ENCODE results near the gene DRC7. TPM values are rescaled to one million over a fixed set of nuclear protein-coding genes. Genes with fewer than 3 reads are reported as not detected.

DRC7 gene
- not detected in 2 replicates for total RNA-seq (2014; rRNA removed; shearing (Covaris generic))
- not detected in 2 replicates for polyA plus RNA-seq (2016; fragmentation: Nextera tagmentation; extraction: Ambion mirVana)

GRCh38 chr16:57694725-57695679 is at the start of gene DRC7:
Gene DRC7, plus strand, starts transcription at chr16:57694806. Its CDS starts 3,144 bp downstream, at chr16:57697950.
- Histone ChIP-seq H4K20me1 (ENCODE audit: insufficient read depth) (no peaks in the 10 kb centered on the region), H3K4me3 (no peak within 1 kb of the TSS), H2AFZ (no peak within 1 kb of the TSS)

GRCh38 chr16:57645169-57645568 is 49.4 kb upstream of the DRC7 start:
- TF ChIP-seq EZH2 (IDR thresholded peaks at IDR 0.05; ENCODE audit: insufficient read depth, poor library complexity, severe bottlenecking) (no peak), EZH2phosphoT487 (IDR thresholded peaks at IDR 0.05; ENCODE audit: insufficient read depth, low read depth) (no peak)
- H2AFZ ChIP-seq, result no peak overlapping the region
- H4K20me1 ChIP-seq (ENCODE audit: insufficient read depth), result no peaks in the 10 kb centered on the region
- H3K4me2 ChIP-seq (ENCODE audit: unreplicated experiment), result no peak overlapping the region
- H3K4me1 ChIP-seq (ENCODE audit: insufficient read depth), result peaks cover 26% of the 10 kb centered on the region
- H3K9me3 ChIP-seq (ENCODE audit: low read depth), result no peaks in the 10 kb centered on the region
- no peak overlapping the region for H3K4me3 ChIP-seq
- no peaks in the 10 kb centered on the region for H3K36me3 ChIP-seq (ENCODE audit: low read depth)
- in situ Hi-C loops (cut with MboI), result no loop called here
- WGBS, 2 experiments (ENCODE audit: low coverage in 1 of 2, low lambda C conversion rate in 2 of 2, missing lambda C conversion rate in 2 of 2), result 68 to 83% methylated on average over 7 to 10 of the region's 10 CpGs
- no peaks in the 10 kb centered on the region for H3K79me2 ChIP-seq (ENCODE audit: insufficient read depth)
- no peak overlapping the region for H3K9ac ChIP-seq
- no peak overlapping the region for H3K27ac ChIP-seq
- no peaks in the 10 kb centered on the region for H3F3A ChIP-seq (ENCODE audit: insufficient read depth)
- no peaks in the 10 kb centered on the region for H3K27me3 ChIP-seq (replicated peaks; ENCODE audit: insufficient read depth)
- no peak for DNase-seq
- H3K9me2 ChIP-seq (ENCODE audit: insufficient read depth), result no peaks in the 10 kb centered on the region

More at GRCh38 chr16:57694725-57695679, at the start of gene DRC7:
- Histone ChIP-seq H3K4me2 (ENCODE audit: unreplicated experiment) (no peak within 1 kb of the TSS), H3K27ac (no peak within 1 kb of the TSS), H3K9me3 (ENCODE audit: low read depth) (no peaks in the 10 kb centered on the region), H3K27me3 (replicated peaks; ENCODE audit: insufficient read depth) (no peaks in the 10 kb centered on the region; the same call in 1 of the 2 replicates), H3K4me1 (ENCODE audit: insufficient read depth) (no peaks in the 10 kb centered on the region), H3K36me3 (ENCODE audit: low read depth) (no peaks in the 10 kb centered on the region), H3K79me2 (ENCODE audit: insufficient read depth) (no peaks in the 10 kb centered on the region), H3K9me2 (ENCODE audit: insufficient read depth) (no peaks in the 10 kb centered on the region), H3F3A (ENCODE audit: insufficient read depth) (no peaks in the 10 kb centered on the region), H3K9ac (no peak within 1 kb of the TSS)
- in situ Hi-C loops (cut with MboI), result no loop called here
- no peak for TF ChIP-seq EZH2phosphoT487 (IDR thresholded peaks at IDR 0.05; ENCODE audit: insufficient read depth, low read depth)
- no peak for TF ChIP-seq EZH2 (IDR thresholded peaks at IDR 0.05; ENCODE audit: insufficient read depth, poor library complexity, severe bottlenecking)
- DNase-seq, result peak; percentile 38
- WGBS, 2 experiments (ENCODE audit: low coverage in 1 of 2, low lambda C conversion rate in 2 of 2, missing lambda C conversion rate in 2 of 2), result 35 to 42% methylated on average over 8 of the region's 8 CpGs

- Histone ChIP-seq H3K4me2 (ENCODE audit: unreplicated experiment) (no peak overlapping the region), H3K79me2 (ENCODE audit: insufficient read depth) (no peaks in the 10 kb centered on the region)
Observed at GRCh38 chr16:57645691-57646387, 48.8 kb upstream of the DRC7 start.

GRCh38 chr16:57646388-57647039 is 48.1 kb upstream of the DRC7 start:
- no peak overlapping the region for H3K4me2 ChIP-seq (ENCODE audit: unreplicated experiment)
- H2AFZ ChIP-seq, result no peak overlapping the region
- H3K27me3 ChIP-seq (replicated peaks; ENCODE audit: insufficient read depth), result no peaks in the 10 kb centered on the region
- peaks cover 26% of the 10 kb centered on the region for H3K4me1 ChIP-seq (ENCODE audit: insufficient read depth)
- no peaks in the 10 kb centered on the region for H3K79me2 ChIP-seq (ENCODE audit: insufficient read depth)
- peak; percentile 27 for DNase-seq
- H3K27ac ChIP-seq, result no peak overlapping the region
- no peak overlapping the region for H3K9ac ChIP-seq
- H3K4me3 ChIP-seq, result no peak overlapping the region
- no peaks in the 10 kb centered on the region for H3K9me2 ChIP-seq (ENCODE audit: insufficient read depth)
- no peaks in the 10 kb centered on the region for H3F3A ChIP-seq (ENCODE audit: insufficient read depth)
- H4K20me1 ChIP-seq (ENCODE audit: insufficient read depth), result no peaks in the 10 kb centered on the region
- no peaks in the 10 kb centered on the region for H3K36me3 ChIP-seq (ENCODE audit: low read depth)
- H3K9me3 ChIP-seq (ENCODE audit: low read depth), result no peaks in the 10 kb centered on the region
- TF ChIP-seq EZH2phosphoT487 (IDR thresholded peaks at IDR 0.05; ENCODE audit: insufficient read depth, low read depth) (no peak), EZH2 (IDR thresholded peaks at IDR 0.05; ENCODE audit: insufficient read depth, poor library complexity, severe bottlenecking) (no peak)
- in situ Hi-C loops (cut with MboI), result no loop called here
- 84 to 87% methylated on average over 13 to 14 of the region's 14 CpGs for WGBS, 2 experiments (ENCODE audit: low coverage in 1 of 2, low lambda C conversion rate in 2 of 2, missing lambda C conversion rate in 2 of 2)

More at GRCh38 chr16:57645691-57646387, 48.8 kb upstream of the DRC7 start:
- no peak overlapping the region for H3K4me3 ChIP-seq
- peak; percentile 91 for DNase-seq
- no peaks in the 10 kb centered on the region for H3K27me3 ChIP-seq (replicated peaks; ENCODE audit: insufficient read depth)
- H3K27ac ChIP-seq, result no peak overlapping the region
- 39 to 47% methylated on average over 23 to 24 of the region's 24 CpGs for WGBS, 2 experiments (ENCODE audit: low coverage in 1 of 2, low lambda C conversion rate in 2 of 2, missing lambda C conversion rate in 2 of 2)
- H3K9me2 ChIP-seq (ENCODE audit: insufficient read depth), result no peaks in the 10 kb centered on the region
- no peaks in the 10 kb centered on the region for H3F3A ChIP-seq (ENCODE audit: insufficient read depth)
- peaks cover 26% of the 10 kb centered on the region for H3K4me1 ChIP-seq (ENCODE audit: insufficient read depth)
- TF ChIP-seq EZH2phosphoT487 (IDR thresholded peaks at IDR 0.05; ENCODE audit: insufficient read depth, low read depth), result no peak
- no peak overlapping the region for H3K9ac ChIP-seq
- H2AFZ ChIP-seq, result no peak overlapping the region
- H4K20me1 ChIP-seq (ENCODE audit: insufficient read depth), result no peaks in the 10 kb centered on the region
- in situ Hi-C loops (cut with MboI), result no loop called here
- no peaks in the 10 kb centered on the region for H3K9me3 ChIP-seq (ENCODE audit: low read depth)
- no peaks in the 10 kb centered on the region for H3K36me3 ChIP-seq (ENCODE audit: low read depth)

All from GM23248 (cell line).